GM18951 (cell line): Measurements from ENCODE around the gene GPR158.
"Not testable (repeated sequence)": the region's sequence is repeated elsewhere in the genome, so short reads cannot be mapped to it uniquely, and the experiment has no call there.

Experiments
- POLR2A ChIP-seq: IDR thresholded peaks from 4 replicates; pipeline ENCODE4 v1.6.1; 2011; ENCODE audit warnings: mild to moderate bottlenecking; ENCODE audit not compliant: insufficient read length, insufficient read depth; ENCODE audit errors: extremely low read depth
- in situ Hi-C: fragments of 300-500 bp; cut with MboI; formaldehyde crosslinking; loops from one replicate; pipeline ENCODE4 v1.12.0; 2022; ENCODE audit warnings: low sequenced_read_pairs, mixed read lengths, inconsistent platforms; ENCODE audit not compliant: unreplicated experiment

GPR158 gene

GRCh38 chr10:25294032-25294926 is 119.5 kb downstream of the GPR158 start:
- in situ Hi-C loops: no loop called here
- TF ChIP-seq POLR2A: no peak

- in situ Hi-C loops: no loop called here
- TF ChIP-seq POLR2A: no peak
Observed at GRCh38 chr10:25296324-25296723, 121.5 kb downstream of the GPR158 start.

- in situ Hi-C loops: no loop called here
Observed at GRCh38 chr10:25297466-25297865, 122.7 kb downstream of the GPR158 start.

GRCh38 chr10:25300073-25300472 is 125.3 kb downstream of the GPR158 start:
- in situ Hi-C loops: no loop called here
- TF ChIP-seq POLR2A: no peak

More at GRCh38 chr10:25297466-25297865, 122.7 kb downstream of the GPR158 start:
- TF ChIP-seq POLR2A: no peak

GRCh38 chr10:25304606-25305005 is 129.8 kb downstream of the GPR158 start:
- in situ Hi-C loops: no loop called here
- no peak for TF ChIP-seq POLR2A

GRCh38 chr10:25306386-25306785 is 131.6 kb downstream of the GPR158 start:
- in situ Hi-C loops: no loop called here
- TF ChIP-seq POLR2A: no peak

GRCh38 chr10:25308278-25308677 is 133.5 kb downstream of the GPR158 start:
- no peak for TF ChIP-seq POLR2A
- in situ Hi-C loops: no loop called here

GRCh38 chr10:25317596-25318211 is 142.9 kb downstream of the GPR158 start:
- in situ Hi-C loops: not testable (repeated sequence)

GRCh38 chr10:25327273-25327672 is 152.5 kb downstream of the GPR158 start:
- in situ Hi-C loops: no loop called here
- TF ChIP-seq POLR2A: no peak

- TF ChIP-seq POLR2A: no peak
- in situ Hi-C loops: no loop called here
Observed at GRCh38 chr10:25328361-25328760, 153.6 kb downstream of the GPR158 start.

- in situ Hi-C loops: not testable (repeated sequence)
Observed at GRCh38 chr10:25329587-25329986, 154.8 kb downstream of the GPR158 start.

- TF ChIP-seq POLR2A: no peak
- in situ Hi-C loops: no loop called here
Observed at GRCh38 chr10:25334445-25334844, 159.6 kb downstream of the GPR158 start.

GRCh38 chr10:25336330-25336729 is 161.5 kb downstream of the GPR158 start:
- in situ Hi-C loops: no loop called here
- no peak for TF ChIP-seq POLR2A

GRCh38 chr10:25338271-25338670 is 163.5 kb downstream of the GPR158 start:
- in situ Hi-C loops: no loop called here
- no peak for TF ChIP-seq POLR2A
